Measurements from ENCODE around the gene TBC1D2B. TPM values are rescaled to one million over a fixed set of nuclear protein-coding genes. Genes with fewer than 3 reads are reported as not detected.

TBC1D2B gene
- total RNA-seq, 1 donor from 2014 or later, result 69.3 TPM

DNA sequence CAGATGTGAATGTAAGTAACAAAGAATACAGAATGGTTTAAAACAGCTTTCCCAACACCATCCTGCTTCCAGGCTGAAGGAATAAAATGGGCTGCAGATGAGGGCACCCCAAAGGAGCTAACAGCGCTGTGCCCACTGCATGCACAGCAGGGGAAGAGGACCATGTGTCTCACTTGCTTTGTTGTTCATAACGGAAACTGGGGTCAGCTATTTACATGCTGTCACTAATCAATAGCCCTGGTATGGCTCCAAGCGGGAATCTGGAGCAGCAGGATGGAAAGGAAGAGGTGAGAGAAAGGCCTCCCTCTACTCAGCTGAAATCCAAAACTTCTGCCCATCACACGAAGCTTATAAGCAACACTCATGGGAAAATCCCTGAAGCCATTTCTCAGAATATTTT lies 67.4 kb downstream of the TBC1D2B start:
- TF ChIP-seq, protein P1, sequence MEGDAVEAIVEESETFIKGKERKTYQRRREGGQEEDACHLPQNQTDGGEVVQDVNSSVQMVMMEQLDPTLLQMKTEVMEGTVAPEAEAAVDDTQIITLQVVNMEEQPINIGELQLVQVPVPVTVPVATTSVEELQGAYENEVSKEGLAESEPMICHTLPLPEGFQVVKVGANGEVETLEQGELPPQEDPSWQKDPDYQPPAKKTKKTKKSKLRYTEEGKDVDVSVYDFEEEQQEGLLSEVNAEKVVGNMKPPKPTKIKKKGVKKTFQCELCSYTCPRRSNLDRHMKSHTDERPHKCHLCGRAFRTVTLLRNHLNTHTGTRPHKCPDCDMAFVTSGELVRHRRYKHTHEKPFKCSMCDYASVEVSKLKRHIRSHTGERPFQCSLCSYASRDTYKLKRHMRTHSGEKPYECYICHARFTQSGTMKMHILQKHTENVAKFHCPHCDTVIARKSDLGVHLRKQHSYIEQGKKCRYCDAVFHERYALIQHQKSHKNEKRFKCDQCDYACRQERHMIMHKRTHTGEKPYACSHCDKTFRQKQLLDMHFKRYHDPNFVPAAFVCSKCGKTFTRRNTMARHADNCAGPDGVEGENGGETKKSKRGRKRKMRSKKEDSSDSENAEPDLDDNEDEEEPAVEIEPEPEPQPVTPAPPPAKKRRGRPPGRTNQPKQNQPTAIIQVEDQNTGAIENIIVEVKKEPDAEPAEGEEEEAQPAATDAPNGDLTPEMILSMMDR (IDR thresholded peaks at IDR 0.05), result no peak
- Mint-ChIP-seq H3K27ac (ENCODE audit: unreplicated experiment) (no peak overlapping the region), H3K36me3 (ENCODE audit: unreplicated experiment) (peaks cover 48% of the 10 kb centered on the region), H3K9me3 (ENCODE audit: unreplicated experiment) (no peaks in the 10 kb centered on the region), H3K4me1 (ENCODE audit: unreplicated experiment) (peaks cover 6% of the 10 kb centered on the region), H3K4me3 (ENCODE audit: unreplicated experiment) (no peak overlapping the region), H3K27me3 (ENCODE audit: unreplicated experiment) (no peaks in the 10 kb centered on the region)
- DNase-seq (ENCODE audit: extremely low spot score, unreplicated experiment), result no peak

DNA sequence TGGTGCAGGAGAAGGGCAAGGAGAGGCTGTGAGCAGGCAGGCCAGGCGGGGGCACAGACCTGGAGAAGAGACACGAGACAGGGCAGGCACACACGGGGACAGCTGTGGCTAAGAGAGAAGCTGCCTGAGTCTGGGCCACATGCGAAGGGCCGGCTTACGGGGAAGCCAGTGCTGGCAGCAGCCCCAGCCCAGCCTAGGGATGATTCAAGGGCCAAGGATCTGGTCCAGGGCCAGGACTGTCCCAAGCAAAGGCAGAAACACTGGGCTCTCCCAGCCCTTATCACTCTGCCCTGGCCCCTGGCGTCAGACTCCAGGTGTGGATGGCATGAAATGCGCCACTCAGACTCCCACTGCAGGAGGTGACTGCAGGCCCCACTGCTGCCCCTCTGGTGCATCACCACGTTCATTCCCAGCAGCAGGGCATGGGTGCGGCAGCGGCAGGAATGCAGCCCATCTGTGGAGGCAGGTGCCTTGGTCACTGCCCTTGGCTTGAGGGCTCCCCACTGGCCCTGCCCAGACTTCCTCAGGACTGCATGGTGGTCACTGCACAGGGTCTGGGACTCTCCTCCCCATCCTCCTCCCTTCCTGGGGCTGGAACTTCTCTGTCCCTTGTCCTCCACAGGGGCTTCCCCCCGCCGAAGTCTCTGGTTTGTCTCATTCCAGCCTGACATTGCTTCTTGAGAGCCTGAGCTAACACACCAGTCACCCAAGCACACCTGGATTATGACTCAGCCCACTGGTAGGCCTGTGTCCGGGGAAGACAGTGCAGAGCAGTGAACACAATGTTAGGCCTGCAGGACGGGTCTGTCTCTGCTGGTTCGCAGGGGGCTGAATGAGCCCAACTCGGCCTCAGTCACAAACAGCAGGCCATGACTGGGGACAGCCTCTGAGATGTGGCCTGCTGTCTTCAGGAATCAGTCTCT lies 69.3 kb downstream of the TBC1D2B start:
- Mint-ChIP-seq H3K27me3 (ENCODE audit: unreplicated experiment) (no peaks in the 10 kb centered on the region), H3K27ac (ENCODE audit: unreplicated experiment) (no peak overlapping the region), H3K4me1 (ENCODE audit: unreplicated experiment) (peaks cover 13% of the 10 kb centered on the region), H3K9me3 (ENCODE audit: unreplicated experiment) (no peaks in the 10 kb centered on the region), H3K36me3 (ENCODE audit: unreplicated experiment) (peaks cover 46% of the 10 kb centered on the region), H3K4me3 (ENCODE audit: unreplicated experiment) (no peak overlapping the region)
- TF ChIP-seq, protein P1 (IDR thresholded peaks at IDR 0.05), result no peak
- no peak for DNase-seq (ENCODE audit: extremely low spot score, unreplicated experiment)

DNA sequence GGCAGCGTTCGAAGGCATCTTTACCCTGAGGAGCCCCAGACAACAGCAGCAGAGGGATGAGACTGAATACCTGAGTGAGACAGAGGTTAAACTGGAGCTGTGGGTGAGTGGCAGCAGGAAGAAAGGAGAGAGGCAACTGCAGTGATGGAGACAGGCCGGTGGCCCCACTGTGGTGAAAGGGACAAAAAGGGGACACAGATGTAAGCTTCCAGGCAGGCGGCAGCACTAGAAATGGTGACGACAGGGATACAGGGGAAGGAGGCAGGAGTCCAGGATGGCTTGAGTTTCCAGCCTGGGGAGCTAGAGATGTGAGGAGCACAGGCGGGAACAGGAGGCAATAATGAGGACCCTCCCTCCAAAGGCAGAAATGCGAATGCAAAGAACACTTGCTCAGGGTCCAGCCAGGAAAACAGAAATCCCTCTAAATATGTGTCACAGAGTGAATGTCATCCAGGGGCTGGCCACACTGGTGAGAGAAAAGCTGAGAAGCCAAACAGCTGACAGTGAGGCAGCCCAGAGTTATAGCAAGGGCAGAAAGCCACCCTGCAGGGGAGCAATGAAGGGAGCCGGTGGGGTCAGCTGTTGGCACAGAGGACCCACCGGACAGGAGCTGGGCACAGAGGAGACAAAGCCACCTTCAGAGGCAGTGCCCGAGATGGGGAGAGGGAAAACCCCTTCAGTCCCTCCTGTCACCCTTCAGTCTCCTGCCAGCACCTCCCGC lies 70.1 kb downstream of the TBC1D2B start:
- no peak for DNase-seq (ENCODE audit: extremely low spot score, unreplicated experiment)
- Mint-ChIP-seq H3K4me1 (ENCODE audit: unreplicated experiment) (peaks cover 13% of the 10 kb centered on the region), H3K27ac (ENCODE audit: unreplicated experiment) (no peak overlapping the region), H3K36me3 (ENCODE audit: unreplicated experiment) (peaks cover 44% of the 10 kb centered on the region), H3K27me3 (ENCODE audit: unreplicated experiment) (no peaks in the 10 kb centered on the region), H3K9me3 (ENCODE audit: unreplicated experiment) (no peaks in the 10 kb centered on the region), H3K4me3 (ENCODE audit: unreplicated experiment) (no peak overlapping the region)
- TF ChIP-seq, protein P1 (IDR thresholded peaks at IDR 0.05), result no peak

DNA sequence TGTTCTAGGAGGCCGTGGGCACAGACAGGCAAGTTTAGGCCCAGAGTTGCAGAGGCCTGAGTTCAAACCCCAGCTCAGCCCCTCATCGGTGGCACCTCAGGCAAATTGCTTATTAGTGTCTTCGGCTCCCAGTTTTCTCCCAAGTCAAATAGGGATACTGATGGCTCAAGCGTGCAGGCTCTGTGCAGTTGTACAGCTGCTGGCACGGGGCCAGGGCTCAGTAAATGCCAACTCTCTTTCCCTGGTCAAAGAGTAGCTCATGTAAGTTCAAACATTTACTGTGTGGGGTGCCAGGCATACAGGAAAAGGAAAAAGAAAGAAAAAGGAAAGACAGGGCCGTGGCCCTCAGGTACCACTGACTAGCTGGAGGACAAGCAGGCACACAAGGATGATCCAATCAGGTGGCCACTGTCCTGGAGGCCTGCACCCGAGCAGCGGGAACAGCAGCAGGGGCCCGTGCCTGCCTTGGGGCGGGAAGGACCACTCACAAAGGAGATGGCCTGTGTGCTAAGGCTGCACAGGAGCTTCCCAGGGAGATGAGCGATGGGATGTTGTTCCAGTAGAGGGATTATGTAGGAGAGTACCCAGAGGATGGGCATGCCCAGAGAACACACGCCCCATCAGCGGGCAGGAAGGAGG lies 70.8 kb downstream of the TBC1D2B start:
- no peak for DNase-seq (ENCODE audit: extremely low spot score, unreplicated experiment)
- Mint-ChIP-seq H3K27ac (ENCODE audit: unreplicated experiment) (no peak overlapping the region), H3K4me3 (ENCODE audit: unreplicated experiment) (no peak overlapping the region), H3K4me1 (ENCODE audit: unreplicated experiment) (peaks cover 13% of the 10 kb centered on the region), H3K9me3 (ENCODE audit: unreplicated experiment) (no peaks in the 10 kb centered on the region), H3K27me3 (ENCODE audit: unreplicated experiment) (no peaks in the 10 kb centered on the region), H3K36me3 (ENCODE audit: unreplicated experiment) (peaks cover 46% of the 10 kb centered on the region)
- TF ChIP-seq, protein P1 (IDR thresholded peaks at IDR 0.05), result no peak
